Neural progenitor cell (in vitro differentiated cells): Measurements from ENCODE around the gene SDF4. TPM values are rescaled to one million over a fixed set of nuclear protein-coding genes. Genes with fewer than 3 reads are reported as not detected.

Experiments used
- DNase-seq: peaks from one replicate; pipeline ENCODE4 v3.0.0-alpha.2; 2016; ENCODE audit warnings: low spot score
- H2AFZ ChIP-seq: fragments of 200-600 bp; sonication (generic); replicated peaks from 2 replicates; pipeline ENCODE4 v1.6.1; 2016; ENCODE audit warnings: antibody characterized with exemption
- H3F3A ChIP-seq: fragments of 200-600 bp; sonication (generic); 2 replicates; pipeline ENCODE4 v1.6.1; 2016; ENCODE audit warnings: antibody characterized with exemption, low read depth
- H3K27ac ChIP-seq: fragments of 200-600 bp; sonication (generic); 2 replicates; pipeline ENCODE4 v1.5.1; 2016; ENCODE audit warnings: mild to moderate bottlenecking
- H3K27me3 ChIP-seq: fragments of 200-600 bp; sonication (generic); 2 replicates; pipeline ENCODE4 v1.6.1; 2016; ENCODE audit warnings: mild to moderate bottlenecking, moderate library complexity
- H3K36me3 ChIP-seq: fragments of 200-600 bp; sonication (generic); 2 replicates; pipeline ENCODE4 v1.5.1; 2016
- H3K4me1 ChIP-seq: fragments of 200-600 bp; sonication (generic); 2 replicates; pipeline ENCODE4 v1.6.1; 2016; ENCODE audit warnings: mixed run types
- H3K4me2 ChIP-seq: fragments of 200-600 bp; sonication (generic); 2 replicates; pipeline ENCODE4 v1.6.1; 2016
- H3K4me3 ChIP-seq: fragments of 200-600 bp; sonication (generic); 2 replicates; pipeline ENCODE4 v1.5.1; 2016
- H3K79me2 ChIP-seq: fragments of 200-600 bp; sonication (generic); 2 replicates; pipeline ENCODE4 v1.6.1; 2016; ENCODE audit warnings: low read depth
- H3K9ac ChIP-seq: fragments of 200-600 bp; sonication (generic); 2 replicates; pipeline ENCODE4 v1.6.1; 2016
- H3K9me3 ChIP-seq: fragments of 200-600 bp; sonication (generic); 2 replicates; pipeline ENCODE4 v1.5.1; 2016; ENCODE audit warnings: low read depth
- H4K20me1 ChIP-seq: fragments of 200-600 bp; sonication (generic); 2 replicates; pipeline ENCODE4 v1.6.1; 2016; ENCODE audit warnings: low read depth
- H3K27ac Mint-ChIP-seq: 3 replicates; pipeline ENCODE4 v1.8.0; 2021; ENCODE audit warnings: mixed read lengths
- H3K27me3 Mint-ChIP-seq: 2 replicates; pipeline ENCODE4 v1.8.0; 2022; ENCODE audit warnings: low read depth, mild to moderate bottlenecking, inconsistent platforms, moderate library complexity, mixed read lengths; ENCODE audit not compliant: insufficient read depth
- H3K36me3 Mint-ChIP-seq: 3 replicates; pipeline ENCODE4 v1.8.0; 2021; ENCODE audit warnings: mixed read lengths
- H3K4me1 Mint-ChIP-seq: 3 replicates; pipeline ENCODE4 v1.8.0; 2021; ENCODE audit warnings: mixed read lengths
- H3K4me3 Mint-ChIP-seq: 3 replicates; pipeline ENCODE4 v1.8.0; 2021; ENCODE audit warnings: mild to moderate bottlenecking, moderate library complexity, mixed read lengths
- H3K9me3 Mint-ChIP-seq: 3 replicates; pipeline ENCODE4 v1.8.0; 2020; ENCODE audit warnings: mixed read lengths
- CTCF ChIP-seq: fragments of 200-600 bp; sonication (generic); IDR thresholded peaks from 2 replicates; pipeline ENCODE4 v1.5.1; 2017; ENCODE audit warnings: antibody characterized with exemption, mild to moderate bottlenecking
- EZH2 ChIP-seq: fragments of 200-600 bp; sonication (generic); IDR thresholded peaks from 2 replicates; pipeline ENCODE4 v1.6.1; 2017; ENCODE audit warnings: antibody characterized with exemption, mild to moderate bottlenecking, moderate library complexity
- EZH2phosphoT487 ChIP-seq: fragments of 200-600 bp; sonication (generic); IDR thresholded peaks from 2 replicates; pipeline ENCODE4 v1.6.1; 2017; ENCODE audit warnings: antibody characterized with exemption
- total RNA-seq: library from RNA; depleted of rRNA; stranded (reverse); fragments of >200 nt; gene quantifications from 2 replicates; pipeline ENCODE4 v1.2.3, GENCODE V29; 2015; ENCODE audit warnings: low replicate concordance

The SDF4 gene
- total RNA-seq, 1 donor from 2014 or later: 16.6 TPM

GRCh38 chr1:1202831-1203560 is 28.8 kb downstream of the SDF4 start:
- Histone ChIP-seq H3F3A (peaks cover 7% of the 10 kb centered on the region), H2AFZ (no peak overlapping the region), H3K9ac (no peak overlapping the region), H3K4me2 (no peak overlapping the region), H3K27me3 (peaks cover 79% of the 10 kb centered on the region), H3K79me2 (no peaks in the 10 kb centered on the region), H3K36me3 (no peaks in the 10 kb centered on the region), H4K20me1 (no peaks in the 10 kb centered on the region), H3K4me1 (peaks cover 3% of the 10 kb centered on the region), H3K27ac (no peak overlapping the region), H3K4me3 (no peak overlapping the region), H3K9me3 (no peaks in the 10 kb centered on the region)
- Mint-ChIP-seq H3K36me3 (no peaks in the 10 kb centered on the region), H3K4me3 (no peak overlapping the region), H3K27me3 (peaks cover 9% of the 10 kb centered on the region), H3K4me1 (peaks cover 6% of the 10 kb centered on the region), H3K9me3 (no peaks in the 10 kb centered on the region), H3K27ac (no peak overlapping the region)
- no peak for DNase-seq
- no peak for TF ChIP-seq EZH2

- peak; percentile 72 for DNase-seq
- peak overlapping the region; percentile 32 for H2AFZ ChIP-seq
- peaks cover 4% of the 10 kb centered on the region for H3K27me3 Mint-ChIP-seq
- no peak overlapping the region for H3K27ac ChIP-seq
- no peak overlapping the region for H3K4me3 Mint-ChIP-seq
- no peaks in the 10 kb centered on the region for H3K9me3 Mint-ChIP-seq
- H4K20me1 ChIP-seq: no peaks in the 10 kb centered on the region
- H3K4me2 ChIP-seq: peak overlapping the region; percentile 89
- no peak overlapping the region for H3K9ac ChIP-seq
- no peaks in the 10 kb centered on the region for H3K36me3 ChIP-seq
- peaks cover 3% of the 10 kb centered on the region for H3K4me1 ChIP-seq
- no peaks in the 10 kb centered on the region for H3K79me2 ChIP-seq
- peak overlapping the region; percentile 64 for H3K4me3 ChIP-seq
- peaks cover 6% of the 10 kb centered on the region for H3K4me1 Mint-ChIP-seq
- TF ChIP-seq EZH2 (peak; percentile 51), CTCF (no peak)
- peaks cover 60% of the 10 kb centered on the region for H3K27me3 ChIP-seq
- H3F3A ChIP-seq: peaks cover 7% of the 10 kb centered on the region
- H3K9me3 ChIP-seq: no peaks in the 10 kb centered on the region
- H3K27ac Mint-ChIP-seq: no peak overlapping the region
- H3K36me3 Mint-ChIP-seq: no peaks in the 10 kb centered on the region
These were observed 30.7 kb downstream of the SDF4 start for GRCh38 chr1:1200876-1201810.

GRCh38 chr1:1199961-1200875 is 31.6 kb downstream of the SDF4 start:
- H4K20me1 ChIP-seq: no peaks in the 10 kb centered on the region
- Mint-ChIP-seq H3K27ac (no peak overlapping the region), H3K36me3 (peaks cover under 1% of the 10 kb centered on the region), H3K4me1 (peaks cover 6% of the 10 kb centered on the region), H3K9me3 (peaks cover 2% of the 10 kb centered on the region), H3K4me3 (peak overlapping the region; percentile 72), H3K27me3 (peaks cover 4% of the 10 kb centered on the region)
- no peak overlapping the region for H3K9ac ChIP-seq
- no peaks in the 10 kb centered on the region for H3K36me3 ChIP-seq
- H3K9me3 ChIP-seq: no peaks in the 10 kb centered on the region
- no peaks in the 10 kb centered on the region for H3K79me2 ChIP-seq
- H3K27me3 ChIP-seq: peaks cover 51% of the 10 kb centered on the region
- peak overlapping the region; percentile 64 for H3K4me3 ChIP-seq
- peak overlapping the region; percentile 89 for H3K4me2 ChIP-seq
- H2AFZ ChIP-seq: no peak overlapping the region
- H3F3A ChIP-seq: peaks cover 7% of the 10 kb centered on the region
- H3K4me1 ChIP-seq: peaks cover 3% of the 10 kb centered on the region
- DNase-seq: no peak
- H3K27ac ChIP-seq: no peak overlapping the region
- TF ChIP-seq EZH2 (no peak), CTCF (no peak), EZH2phosphoT487 (no peak)
